Measurements from ENCODE around the gene RIBC2.
"Not testable (repeated sequence)": the region's sequence is repeated elsewhere in the genome, so short reads cannot be mapped to it uniquely, and the experiment has no call there.

RIBC2 gene, protein sequence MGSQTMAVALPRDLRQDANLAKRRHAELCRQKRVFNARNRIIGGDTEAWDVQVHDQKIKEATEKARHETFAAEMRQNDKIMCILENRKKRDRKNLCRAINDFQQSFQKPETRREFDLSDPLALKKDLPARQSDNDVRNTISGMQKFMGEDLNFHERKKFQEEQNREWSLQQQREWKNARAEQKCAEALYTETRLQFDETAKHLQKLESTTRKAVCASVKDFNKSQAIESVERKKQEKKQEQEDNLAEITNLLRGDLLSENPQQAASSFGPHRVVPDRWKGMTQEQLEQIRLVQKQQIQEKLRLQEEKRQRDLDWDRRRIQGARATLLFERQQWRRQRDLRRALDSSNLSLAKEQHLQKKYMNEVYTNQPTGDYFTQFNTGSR

DNA sequence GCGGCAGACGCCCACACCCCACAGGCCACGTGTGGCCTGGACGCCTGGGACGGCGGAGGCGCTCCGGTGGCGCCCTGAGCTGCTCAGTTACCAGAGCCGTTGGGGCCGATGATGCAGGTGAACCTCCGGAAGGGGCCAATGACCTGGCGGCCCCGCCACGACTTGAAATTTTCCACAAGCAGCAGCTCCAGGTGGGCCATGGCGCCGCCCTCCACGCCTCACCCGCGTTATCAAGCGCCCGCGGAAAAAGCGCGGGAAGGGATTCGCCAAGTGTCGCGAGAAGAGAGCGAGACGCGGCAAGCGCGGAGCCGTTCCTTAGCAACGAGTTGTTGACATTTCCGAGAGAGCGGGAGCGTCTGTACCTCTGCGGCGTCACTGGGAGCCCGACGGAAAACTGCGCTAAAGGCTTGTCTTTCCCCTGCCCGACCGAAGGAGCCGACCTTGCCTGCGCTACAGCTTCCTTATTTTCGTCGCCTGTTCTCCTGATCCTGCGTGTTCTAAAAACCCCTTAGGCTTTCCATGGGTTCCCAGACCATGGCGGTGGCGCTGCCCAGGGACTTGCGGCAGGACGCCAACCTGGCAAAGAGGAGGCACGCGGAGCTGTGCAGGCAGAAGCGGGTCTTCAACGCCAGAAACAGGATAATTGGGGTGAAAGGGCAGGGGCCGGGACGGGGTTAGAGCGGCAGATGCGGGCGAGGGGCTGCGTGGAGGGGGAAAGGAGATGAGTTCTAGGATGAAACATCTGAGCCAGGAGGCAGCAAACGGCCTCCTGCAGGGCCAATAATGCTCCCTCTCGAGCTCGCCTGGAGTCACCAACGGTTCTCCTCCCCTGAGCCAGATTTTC is at the start of gene RIBC2, which contains the start of gene SMC1B:
TSS of gene RIBC2 (plus strand) at position 326 of the 844 bp plus-strand sequence. CDS start at position 520, 194 bp downstream.
TSS of gene SMC1B (minus strand) at position 232 of the 844 bp plus-strand sequence. CDS start at position 200, 32 bp downstream.
- peak within 1 kb of the TSS; percentile 93 for H3K27ac Mint-ChIP-seq
- H3K27me3 Mint-ChIP-seq (ENCODE audit: low read depth) = peaks cover 6% of the 10 kb centered on the region
- peak within 1 kb of the TSS; percentile 91 for H3K4me3 Mint-ChIP-seq
- no peaks in the 10 kb centered on the region for H3K9me3 Mint-ChIP-seq
- peaks cover 14% of the 10 kb centered on the region for H3K4me1 Mint-ChIP-seq (ENCODE audit: low read depth)
- DNase-seq (ENCODE audit: low spot score) = peak; percentile 87
- peaks cover 16% of the 10 kb centered on the region for H3K36me3 Mint-ChIP-seq (ENCODE audit: low read depth)

DNA sequence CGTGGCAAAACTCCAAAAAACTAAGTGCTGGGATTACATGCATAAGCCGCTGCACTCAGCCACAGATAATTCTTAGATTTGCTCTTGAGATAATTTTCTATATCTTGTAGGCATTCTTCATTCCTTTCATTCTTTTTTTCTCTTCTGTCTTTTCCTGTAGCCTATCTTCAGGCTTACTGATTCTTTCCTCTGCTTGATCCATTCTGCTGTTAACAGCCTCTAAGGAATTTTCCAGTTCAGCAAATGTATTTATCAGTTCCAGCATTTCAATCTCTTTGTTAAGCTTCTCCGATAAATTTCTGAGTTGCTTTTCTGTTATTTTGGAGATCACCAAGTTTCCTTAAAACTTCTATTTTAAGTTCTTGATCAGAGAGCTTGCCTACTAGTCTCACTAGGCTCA is 46.8 kb upstream of the RIBC2 start:
- no peak overlapping the region for H3K27ac Mint-ChIP-seq
- H3K36me3 Mint-ChIP-seq (ENCODE audit: low read depth) = peaks cover 7% of the 10 kb centered on the region
- H3K9me3 Mint-ChIP-seq = peaks cover 19% of the 10 kb centered on the region
- no peaks in the 10 kb centered on the region for H3K4me1 Mint-ChIP-seq (ENCODE audit: low read depth)
- H3K4me3 Mint-ChIP-seq = no peak overlapping the region
- no peak for DNase-seq (ENCODE audit: low spot score)
- H3K27me3 Mint-ChIP-seq (ENCODE audit: low read depth) = peaks cover 7% of the 10 kb centered on the region

DNA sequence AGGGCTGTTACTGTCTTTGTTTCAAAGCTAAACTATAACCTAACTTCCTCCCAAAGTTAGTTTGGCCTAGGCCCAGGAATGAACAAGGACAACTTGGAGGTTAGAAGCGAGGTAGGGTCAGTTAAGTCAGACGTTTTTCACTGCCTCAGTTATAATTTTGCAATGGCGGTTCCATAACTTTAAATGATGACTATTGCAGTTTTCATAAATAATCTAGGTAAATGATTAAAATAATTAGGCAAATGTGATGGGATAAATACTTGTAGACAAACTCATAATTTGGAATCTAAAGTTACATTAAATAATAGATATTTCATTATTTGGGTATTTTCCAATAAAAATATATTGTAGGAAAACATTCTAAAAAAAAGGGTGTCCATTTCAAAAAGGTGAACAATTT is 39.9 kb upstream of the RIBC2 start:
- not testable (repeated sequence) for H3K36me3 Mint-ChIP-seq (ENCODE audit: low read depth); H3K4me1 Mint-ChIP-seq (ENCODE audit: low read depth); H3K9me3 Mint-ChIP-seq; H3K27ac Mint-ChIP-seq; DNase-seq (ENCODE audit: low spot score); H3K27me3 Mint-ChIP-seq (ENCODE audit: low read depth); H3K4me3 Mint-ChIP-seq

DNA sequence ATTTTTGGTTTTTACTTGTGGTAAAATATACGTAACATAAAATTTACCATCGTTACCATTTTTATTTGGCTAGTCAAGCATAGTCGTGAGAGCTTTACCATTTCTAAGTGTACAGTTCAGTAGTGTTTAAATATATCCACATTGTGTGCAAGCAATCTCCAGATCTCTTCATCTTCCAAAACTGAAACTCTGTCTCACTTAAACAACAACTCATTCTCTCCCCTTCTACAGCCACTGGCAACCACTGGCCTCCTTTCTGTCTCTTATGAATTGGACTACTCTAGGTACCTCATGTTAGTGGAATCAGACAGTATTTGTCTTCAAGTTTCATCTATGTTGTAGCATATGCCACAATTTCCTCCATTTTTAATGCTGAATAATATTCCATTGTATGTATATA is 37.5 kb upstream of the RIBC2 start:
- Mint-ChIP-seq H3K36me3 (ENCODE audit: low read depth) (no peaks in the 10 kb centered on the region), H3K9me3 (no peaks in the 10 kb centered on the region), H3K27ac (no peak overlapping the region), H3K27me3 (ENCODE audit: low read depth) (peaks cover 4% of the 10 kb centered on the region), H3K4me3 (no peak overlapping the region), H3K4me1 (ENCODE audit: low read depth) (peaks cover 9% of the 10 kb centered on the region)
- DNase-seq (ENCODE audit: low spot score) = no peak

DNA sequence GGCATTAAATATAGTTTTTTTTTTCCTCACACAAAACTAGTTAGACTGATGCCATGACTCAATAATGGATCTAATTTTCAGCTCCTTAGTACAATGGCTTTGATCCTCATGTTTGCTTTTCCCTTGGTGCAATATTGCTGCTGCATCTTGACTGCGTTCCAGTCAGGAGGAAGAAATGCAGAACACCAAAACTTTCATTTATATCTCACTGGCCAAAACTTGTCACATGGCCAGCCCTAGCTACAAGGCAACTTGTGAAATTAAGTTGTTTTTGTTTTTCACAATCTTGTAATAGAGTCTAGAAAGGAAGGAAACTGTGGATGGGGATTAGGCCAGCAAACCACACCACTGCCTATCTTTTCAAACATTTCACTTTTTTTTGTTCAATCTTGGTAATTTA is 36.8 kb upstream of the RIBC2 start:
- H3K27ac Mint-ChIP-seq = no peak overlapping the region
- no peak for DNase-seq (ENCODE audit: low spot score)
- H3K4me3 Mint-ChIP-seq = no peak overlapping the region
- peaks cover 4% of the 10 kb centered on the region for H3K27me3 Mint-ChIP-seq (ENCODE audit: low read depth)
- H3K9me3 Mint-ChIP-seq = no peaks in the 10 kb centered on the region
- no peaks in the 10 kb centered on the region for H3K36me3 Mint-ChIP-seq (ENCODE audit: low read depth)
- H3K4me1 Mint-ChIP-seq (ENCODE audit: low read depth) = peaks cover 9% of the 10 kb centered on the region

DNA sequence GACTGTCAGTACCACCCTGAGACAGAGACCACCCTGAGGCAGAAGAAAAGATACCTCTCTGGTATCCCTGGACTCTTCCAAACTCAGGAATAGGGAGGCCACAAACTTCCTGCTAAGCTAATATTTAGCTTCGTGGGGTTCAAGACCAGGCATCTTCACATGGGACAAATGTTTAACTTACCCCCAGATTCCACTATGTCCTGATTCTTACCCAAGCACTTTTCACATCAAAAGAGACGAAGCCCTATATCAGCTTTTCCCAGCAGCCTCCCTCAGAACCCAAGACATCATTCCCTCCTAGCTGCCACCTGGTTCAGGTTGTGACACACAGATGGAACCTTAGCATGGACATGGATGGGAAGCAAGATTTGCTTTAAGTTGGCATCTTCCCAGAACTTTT is 32.1 kb upstream of the RIBC2 start:
- DNase-seq (ENCODE audit: low spot score) = no peak
- Mint-ChIP-seq H3K4me1 (ENCODE audit: low read depth) (peaks cover 6% of the 10 kb centered on the region), H3K4me3 (no peak overlapping the region), H3K27ac (no peak overlapping the region), H3K9me3 (no peaks in the 10 kb centered on the region), H3K36me3 (ENCODE audit: low read depth) (no peaks in the 10 kb centered on the region), H3K27me3 (ENCODE audit: low read depth) (peaks cover 8% of the 10 kb centered on the region)

DNA sequence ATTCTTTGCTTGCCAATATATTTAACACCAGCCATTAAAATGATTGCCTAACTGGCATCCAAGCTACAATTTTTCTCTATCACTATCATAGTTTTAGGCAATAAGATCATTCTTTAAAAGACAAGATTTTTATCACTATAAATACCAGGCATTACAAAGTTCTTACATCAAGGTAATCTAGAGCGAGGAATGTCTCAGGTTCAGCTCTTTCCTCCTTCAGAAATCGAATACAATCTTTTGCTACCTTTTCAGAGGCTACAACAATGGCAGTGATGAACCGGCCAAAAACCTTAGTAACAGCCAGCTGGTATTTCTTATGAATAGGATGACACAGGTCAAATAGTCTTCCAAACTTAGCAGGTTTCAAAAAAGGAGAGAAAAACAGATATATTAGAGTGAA is 23.9 kb upstream of the RIBC2 start:
- DNase-seq (ENCODE audit: low spot score) = no peak
- H3K27me3 Mint-ChIP-seq (ENCODE audit: low read depth) = peaks cover 14% of the 10 kb centered on the region
- H3K4me1 Mint-ChIP-seq (ENCODE audit: low read depth) = no peaks in the 10 kb centered on the region
- H3K36me3 Mint-ChIP-seq (ENCODE audit: low read depth) = no peaks in the 10 kb centered on the region
- H3K27ac Mint-ChIP-seq = no peak overlapping the region
- H3K4me3 Mint-ChIP-seq = no peak overlapping the region
- no peaks in the 10 kb centered on the region for H3K9me3 Mint-ChIP-seq

DNA sequence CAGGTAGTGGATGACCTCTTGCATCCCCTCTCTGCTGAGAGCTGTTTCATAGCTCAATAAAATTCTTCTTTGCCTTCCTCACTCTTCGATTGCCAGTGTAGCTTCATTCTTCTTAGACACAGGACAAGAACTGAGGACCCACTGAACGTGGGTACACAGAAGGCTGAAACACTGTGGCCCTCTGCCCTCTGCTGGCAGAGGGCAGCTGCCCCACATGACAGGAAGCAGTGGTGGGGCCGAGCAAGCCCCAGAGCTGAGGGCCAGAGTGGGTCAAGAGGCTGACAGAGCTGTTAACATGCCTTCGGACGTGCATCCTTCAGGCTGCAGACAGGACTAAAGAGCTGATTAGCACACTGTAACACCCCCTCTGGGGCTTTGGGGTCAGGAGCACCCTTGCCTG is 15.7 kb upstream of the RIBC2 start:
- H3K4me1 Mint-ChIP-seq (ENCODE audit: low read depth) = no peaks in the 10 kb centered on the region
- peaks cover 11% of the 10 kb centered on the region for H3K27me3 Mint-ChIP-seq (ENCODE audit: low read depth)
- no peak for DNase-seq (ENCODE audit: low spot score)
- no peak overlapping the region for H3K27ac Mint-ChIP-seq
- no peak overlapping the region for H3K4me3 Mint-ChIP-seq
- peaks cover 4% of the 10 kb centered on the region for H3K36me3 Mint-ChIP-seq (ENCODE audit: low read depth)
- H3K9me3 Mint-ChIP-seq = no peaks in the 10 kb centered on the region

DNA sequence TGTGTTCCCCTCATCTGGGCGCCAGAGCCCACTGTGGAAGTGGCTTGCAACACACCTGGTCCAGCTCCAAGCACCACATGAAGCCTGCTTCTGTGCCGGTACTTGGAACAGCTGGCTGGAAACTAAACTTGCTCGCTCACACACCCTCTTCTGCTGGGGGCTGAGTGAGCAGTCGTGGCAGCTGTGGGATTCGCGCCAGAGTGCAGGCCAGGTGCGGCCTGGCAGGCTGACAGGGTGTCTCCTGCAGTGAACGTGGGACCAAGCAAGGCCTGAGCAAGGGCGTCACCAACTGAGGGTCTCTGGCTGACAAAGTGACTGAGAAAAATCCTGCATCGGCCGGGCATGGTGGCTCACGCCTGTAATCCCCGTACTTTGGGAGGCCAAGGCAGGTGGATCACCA is 15.3 kb upstream of the RIBC2 start:
- no peaks in the 10 kb centered on the region for H3K9me3 Mint-ChIP-seq
- no peaks in the 10 kb centered on the region for H3K4me1 Mint-ChIP-seq (ENCODE audit: low read depth)
- peaks cover 4% of the 10 kb centered on the region for H3K36me3 Mint-ChIP-seq (ENCODE audit: low read depth)
- H3K27ac Mint-ChIP-seq = no peak overlapping the region
- no peak overlapping the region for H3K4me3 Mint-ChIP-seq
- peaks cover 11% of the 10 kb centered on the region for H3K27me3 Mint-ChIP-seq (ENCODE audit: low read depth)
- no peak for DNase-seq (ENCODE audit: low spot score)

DNA sequence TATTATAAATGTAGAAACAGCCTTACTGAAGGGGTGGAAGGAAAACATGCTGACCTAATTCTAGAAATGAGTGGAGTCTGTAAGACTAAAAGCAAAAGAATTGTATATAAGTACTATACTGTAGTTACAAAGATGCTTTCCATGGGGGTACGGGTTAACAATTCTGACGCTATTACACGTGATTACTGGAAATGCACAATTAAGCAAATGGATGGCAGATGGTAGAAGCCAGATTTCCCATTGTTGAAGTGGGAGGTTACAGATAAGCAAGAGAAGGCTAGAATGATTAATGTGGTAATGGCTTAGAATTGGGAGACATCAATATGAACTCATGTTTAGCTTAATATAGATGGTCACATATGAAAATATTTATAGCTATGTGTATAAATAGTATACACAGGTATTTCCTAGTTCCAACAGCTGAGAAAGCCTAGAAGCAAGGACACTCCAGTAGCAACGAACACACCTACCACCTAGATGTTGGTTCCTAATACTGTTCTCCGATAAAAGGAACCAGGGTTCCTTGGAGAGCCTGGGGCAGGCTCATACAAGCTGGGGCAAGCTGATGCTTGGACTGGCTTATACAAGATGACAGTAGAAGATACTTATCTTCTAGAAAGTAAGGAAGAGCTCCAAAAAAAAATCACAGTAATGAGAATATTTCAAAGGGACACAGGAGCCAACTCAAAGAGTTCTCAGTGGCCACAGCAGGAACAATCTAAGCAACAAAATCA is 13.6 kb upstream of the RIBC2 start:
- Mint-ChIP-seq H3K4me1 (ENCODE audit: low read depth) (no peaks in the 10 kb centered on the region), H3K4me3 (no peak overlapping the region), H3K9me3 (no peaks in the 10 kb centered on the region), H3K27ac (no peak overlapping the region), H3K36me3 (ENCODE audit: low read depth) (peaks cover 4% of the 10 kb centered on the region), H3K27me3 (ENCODE audit: low read depth) (peaks cover 11% of the 10 kb centered on the region)
- DNase-seq (ENCODE audit: low spot score) = no peak

DNA sequence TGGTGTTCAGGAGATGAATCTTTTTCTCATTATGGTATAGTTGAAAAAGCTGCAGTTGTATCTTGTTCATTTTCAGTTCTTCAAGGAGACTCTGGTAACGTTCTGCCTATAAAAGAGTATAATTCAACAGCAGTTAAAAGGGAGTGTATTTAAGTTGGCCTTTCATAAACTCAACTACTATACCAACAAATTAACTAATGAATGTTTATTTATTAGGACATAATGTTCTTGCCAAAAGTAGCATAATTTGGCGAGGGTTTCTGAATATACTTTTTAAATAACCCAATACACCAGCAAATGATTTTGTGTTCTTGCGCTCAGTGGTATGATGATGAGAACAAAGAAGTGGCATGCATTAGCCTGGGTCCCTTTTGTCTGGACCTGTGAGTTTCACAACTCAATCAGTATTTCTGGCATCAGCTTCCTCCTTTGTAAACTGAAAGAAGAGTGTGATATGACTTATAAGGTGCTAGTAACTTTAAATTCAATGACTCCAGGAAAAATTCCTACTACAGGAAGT is 11.0 kb upstream of the RIBC2 start:
- no peak overlapping the region for H3K27ac Mint-ChIP-seq
- H3K4me3 Mint-ChIP-seq = no peak overlapping the region
- no peaks in the 10 kb centered on the region for H3K9me3 Mint-ChIP-seq
- H3K36me3 Mint-ChIP-seq (ENCODE audit: low read depth) = peaks cover 3% of the 10 kb centered on the region
- no peak for DNase-seq (ENCODE audit: low spot score)
- H3K4me1 Mint-ChIP-seq (ENCODE audit: low read depth) = no peaks in the 10 kb centered on the region
- peaks cover 11% of the 10 kb centered on the region for H3K27me3 Mint-ChIP-seq (ENCODE audit: low read depth)

DNA sequence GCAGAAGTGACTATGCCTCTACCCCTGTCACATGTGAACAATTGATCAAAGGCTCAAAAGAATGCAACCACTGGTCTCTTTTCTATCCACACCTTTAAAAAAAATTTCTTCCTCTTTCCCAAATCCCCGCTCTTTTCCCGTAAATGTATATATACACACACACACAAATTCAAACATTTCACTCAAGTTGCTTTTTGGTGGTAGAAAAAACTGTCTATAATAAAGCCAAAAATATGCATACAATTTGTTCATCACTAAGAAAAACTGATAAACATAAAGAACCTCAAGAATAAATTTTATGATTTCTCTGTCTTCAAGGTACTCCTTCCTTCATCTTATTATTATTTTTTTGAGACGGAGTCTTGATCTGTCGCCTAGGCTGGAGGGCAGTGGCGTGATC is 5.7 kb upstream of the RIBC2 start:
- H3K27ac Mint-ChIP-seq = no peak overlapping the region
- no peak overlapping the region for H3K4me3 Mint-ChIP-seq
- H3K9me3 Mint-ChIP-seq = peaks cover 4% of the 10 kb centered on the region
- H3K4me1 Mint-ChIP-seq (ENCODE audit: low read depth) = no peaks in the 10 kb centered on the region
- H3K27me3 Mint-ChIP-seq (ENCODE audit: low read depth) = peaks cover 9% of the 10 kb centered on the region
- no peak for DNase-seq (ENCODE audit: low spot score)
- H3K36me3 Mint-ChIP-seq (ENCODE audit: low read depth) = peaks cover 5% of the 10 kb centered on the region

DNA sequence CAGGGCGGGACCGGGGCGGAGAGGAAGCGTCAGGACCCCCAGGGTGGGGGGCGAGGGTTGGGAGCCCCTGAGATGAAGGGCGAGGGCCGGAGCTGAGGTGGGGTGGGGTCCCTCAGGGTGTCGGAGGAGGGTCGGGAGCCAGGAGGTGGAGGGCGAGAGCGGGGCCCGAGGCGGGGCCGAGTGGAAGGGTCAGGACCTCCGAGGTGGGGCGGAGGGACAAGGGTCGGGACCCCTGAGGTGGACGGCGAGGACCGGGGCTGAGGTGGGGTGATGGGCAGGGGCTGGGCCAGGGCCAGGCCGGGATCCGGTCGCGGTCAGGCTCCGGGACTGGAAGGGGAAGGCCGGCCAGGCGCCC is 503 bp upstream of the RIBC2 start:
- Mint-ChIP-seq H3K36me3 (ENCODE audit: low read depth) (peaks cover 15% of the 10 kb centered on the region), H3K27ac (peak overlapping the region; percentile 77), H3K9me3 (no peaks in the 10 kb centered on the region), H3K4me3 (peak overlapping the region; percentile 64), H3K27me3 (ENCODE audit: low read depth) (peaks cover 6% of the 10 kb centered on the region), H3K4me1 (ENCODE audit: low read depth) (peaks cover 14% of the 10 kb centered on the region)
- DNase-seq (ENCODE audit: low spot score) = no peak

All from T-helper 2 cell treated with Interferon-gamma antibody and Interleukin-4, amounts not matched to agents 5 μg/mL and 100 μg/mL, for 36 hours (primary cell).